SK-N-SH treated with all-trans-retinoic acid at 6 μM for 48 hours (cell line): ENCODE results near the gene PCBP1.
"Not testable (repeated sequence)": the region's sequence is repeated elsewhere in the genome, so short reads cannot be mapped to it uniquely, and the experiment has no call there.

Source experiments
- ATAC-seq: fragments of 200-7000 bp; cut with Tn5 transposase; 3 replicates; pipeline ENCODE4 v1.9.1; 2020; ENCODE audit warnings: mild to moderate bottlenecking, moderate library complexity
- ARNTL ChIP-seq: fragments of 450-650 bp; formaldehyde crosslinking; IDR thresholded peaks from 2 replicates; pipeline ENCODE4 v1.5.0; 2020; ENCODE audit warnings: low read depth, mild to moderate bottlenecking, moderate library complexity, borderline replicate concordance
- BACH2 ChIP-seq: fragments of 250-450 bp; sonication (Bioruptor Pico); IDR thresholded peaks from 2 replicates; pipeline ENCODE4 v1.9.0; 2021; ENCODE audit warnings: mild to moderate bottlenecking, borderline replicate concordance
- CREB5 ChIP-seq: fragments of 250-450 bp; sonication (Bioruptor Pico); IDR thresholded peaks from 2 replicates; pipeline ENCODE4 v1.5.1; 2020; ENCODE audit warnings: low read depth, mild to moderate bottlenecking, moderate library complexity
- CSDC2 ChIP-seq: fragments of 250-450 bp; sonication (Bioruptor Pico); IDR thresholded peaks from 2 replicates; pipeline ENCODE4 v1.5.0; 2020; ENCODE audit warnings: mild to moderate bottlenecking, moderate library complexity
- CSRNP3 ChIP-seq: fragments of 250-450 bp; sonication (Bioruptor Pico); IDR thresholded peaks from 2 replicates; pipeline ENCODE4 v1.5.1; 2021; ENCODE audit warnings: mild to moderate bottlenecking, moderate library complexity
- ESRRG ChIP-seq: fragments of 250-450 bp; sonication (Bioruptor Pico); IDR thresholded peaks from 2 replicates; pipeline ENCODE4 v1.6.1; 2021; ENCODE audit warnings: mild to moderate bottlenecking
- GLIS3 ChIP-seq: fragments of 250-450 bp; sonication (Bioruptor Pico); IDR thresholded peaks from 2 replicates; pipeline ENCODE4 v1.5.0; 2020; ENCODE audit warnings: mild to moderate bottlenecking, moderate library complexity
- ISL1 ChIP-seq: fragments of 250-450 bp; sonication (Bioruptor Pico); IDR thresholded peaks from 2 replicates; pipeline ENCODE4 v2.1.2; 2022; ENCODE audit warnings: mild to moderate bottlenecking, moderate library complexity
- OSR1 ChIP-seq: fragments of 250-450 bp; sonication (Bioruptor Pico); IDR thresholded peaks from 2 replicates; pipeline ENCODE4 v1.8.0; 2022; ENCODE audit warnings: moderate library complexity, mild to moderate bottlenecking, inconsistent platforms
- PATZ1 ChIP-seq: fragments of 250-450 bp; sonication (Bioruptor Pico); IDR thresholded peaks from 2 replicates; pipeline ENCODE4 v1.8.0; 2020; ENCODE audit warnings: mild to moderate bottlenecking, moderate library complexity, borderline replicate concordance
- RARB ChIP-seq: fragments of 250-450 bp; sonication (Bioruptor Pico); IDR thresholded peaks from 2 replicates; pipeline ENCODE4 v1.8.0; 2021; ENCODE audit warnings: mild to moderate bottlenecking, moderate library complexity
- SNAI2 ChIP-seq: fragments of 250-450 bp; sonication (Bioruptor Pico); IDR thresholded peaks from 2 replicates; pipeline ENCODE4 v1.5.0; 2020; ENCODE audit warnings: mild to moderate bottlenecking, moderate library complexity
- TOX ChIP-seq: fragments of 250-450 bp; sonication (Bioruptor Pico); IDR thresholded peaks from 2 replicates; pipeline ENCODE4 v1.8.0; 2021; ENCODE audit warnings: mild to moderate bottlenecking, moderate library complexity, borderline replicate concordance
- ZC3H10 ChIP-seq: fragments of 250-450 bp; sonication (Bioruptor Pico); IDR thresholded peaks from 2 replicates; pipeline ENCODE4 v1.5.1; 2021; ENCODE audit warnings: mild to moderate bottlenecking, moderate library complexity
- ZFP30 ChIP-seq: fragments of 450-650 bp; formaldehyde crosslinking; IDR thresholded peaks from 2 replicates; pipeline ENCODE4 v1.5.0; 2022; ENCODE audit warnings: mild to moderate bottlenecking, moderate library complexity
- ZNF565 ChIP-seq: fragments of 450-650 bp; formaldehyde crosslinking; conservative IDR thresholded peaks from 2 replicates; pipeline ENCODE4 v1.5.0; 2020; ENCODE audit warnings: low read depth, mild to moderate bottlenecking, moderate library complexity
- ZNF70 ChIP-seq: fragments of 450-650 bp; formaldehyde crosslinking; IDR thresholded peaks from 2 replicates; pipeline ENCODE4 v1.5.0; 2020; ENCODE audit warnings: mild to moderate bottlenecking, moderate library complexity
- ZNF8 ChIP-seq: fragments of 450-650 bp; formaldehyde crosslinking; IDR thresholded peaks from 2 replicates; pipeline ENCODE4 v1.5.0; 2020; ENCODE audit warnings: mild to moderate bottlenecking, moderate library complexity

PCBP1 gene

GRCh38 chr2:70050631-70051425 is 36.4 kb upstream of the PCBP1 start (continued):
- TF ChIP-seq CREB5 (CRISPR knock-in tag) = no peak
- no peak for TF ChIP-seq GLIS3 (CRISPR knock-in tag)
- no peak for TF ChIP-seq CSDC2
- no peak for TF ChIP-seq ZNF70 (CRISPR knock-in tag)
- no peak for TF ChIP-seq BACH2
- no peak for TF ChIP-seq CSRNP3
- TF ChIP-seq SNAI2 (CRISPR knock-in tag) = no peak
- no peak for TF ChIP-seq TOX (CRISPR knock-in tag)
- TF ChIP-seq ZNF8 (CRISPR knock-in tag) = no peak
- TF ChIP-seq ISL1 (CRISPR knock-in tag) = no peak
- no peak for TF ChIP-seq RARB (CRISPR knock-in tag)

GRCh38 chr2:70055259-70055658 is 32.0 kb upstream of the PCBP1 start:
- not testable (repeated sequence) for ATAC-seq
- TF ChIP-seq ZNF8 (CRISPR knock-in tag) = peak; percentile 20; the same call in 1 of the 2 replicates

- ATAC-seq = no peak
- no peak for TF ChIP-seq ESRRG (CRISPR knock-in tag)
- TF ChIP-seq CREB5 (CRISPR knock-in tag) = no peak
- TF ChIP-seq RARB (CRISPR knock-in tag) = no peak
Observed at GRCh38 chr2:70061317-70061716, 26.0 kb upstream of the PCBP1 start.

GRCh38 chr2:70062270-70062669 is 25.0 kb upstream of the PCBP1 start:
- TF ChIP-seq PATZ1 (CRISPR knock-in tag) (no peak), OSR1 (no peak), ARNTL (no peak), BACH2 (no peak), TOX (CRISPR knock-in tag) (no peak), CSRNP3 (no peak), ZNF565 (CRISPR knock-in tag) (no peak), RARB (CRISPR knock-in tag) (no peak), CREB5 (CRISPR knock-in tag) (no peak), ZC3H10 (CRISPR knock-in tag) (no peak), ZFP30 (CRISPR knock-in tag) (no peak)
- TF ChIP-seq, all 23 proteins: peak for 0
- ATAC-seq = no peak
